Measurements from ENCODE around the gene CALR3. TPM values are rescaled to one million over a fixed set of nuclear protein-coding genes. Genes with fewer than 3 reads are reported as not detected.
A peak's percentile ranks its signal among the peaks of the same experiment; 100 is the strongest.

Gene CALR3
- total RNA-seq, 4 donors from 2014 or later: not detected

GRCh38 chr19:16445238-16446107, 50.5 kb downstream of the CALR3 start:
- Histone ChIP-seq H3K4me3 (no peak overlapping the region), H3K4me1 (peaks cover 0 to 69% (median 34%) of the 10 kb centered on the region in 4 donors), H3K27ac (peak overlapping the region in 3 of 4 donors; percentile 42 to 66 (median 63)), H3K27me3 (no peaks in the 10 kb centered on the region), H3K9me3 (no peaks in the 10 kb centered on the region), H3K36me3 (peaks cover 0 to 13% (median 0%) of the 10 kb centered on the region in 3 donors)
- WGBS, 2 donors: 66 to 75% methylated on average over 13 to 14 of the region's 14 CpGs
- DNase-seq (ENCODE audit: low spot score in 2 of 2): no peak
- no peak for TF ChIP-seq EP300 (IDR thresholded peaks at IDR 0.05)
- no peak for TF ChIP-seq POLR2A (IDR thresholded peaks at IDR 0.05)
- TF ChIP-seq CTCF (IDR thresholded peaks at IDR 0.05): no peak

GRCh38 chr19:16444269-16444600, 51.7 kb downstream of the CALR3 start:
- no peak for DNase-seq (ENCODE audit: low spot score in 2 of 2)
- no peak overlapping the region for H3K4me3 ChIP-seq
- no peak for TF ChIP-seq CTCF (IDR thresholded peaks at IDR 0.05)
- no peak for TF ChIP-seq EP300 (IDR thresholded peaks at IDR 0.05)
- TF ChIP-seq POLR2A (IDR thresholded peaks at IDR 0.05): no peak
- peaks cover 0 to 22% (median 0%) of the 10 kb centered on the region in 3 donors for H3K36me3 ChIP-seq
- no peaks in the 10 kb centered on the region for H3K27me3 ChIP-seq
- H3K4me1 ChIP-seq: peaks cover 0 to 74% (median 29%) of the 10 kb centered on the region in 4 donors
- H3K9me3 ChIP-seq: no peaks in the 10 kb centered on the region
- 48 to 60% methylated on average over 2 of the region's 2 CpGs for WGBS, 2 donors
- H3K27ac ChIP-seq: peak overlapping the region in 1 of 4 donors; percentile 66

- H3K4me1 ChIP-seq: peaks cover 0 to 71% (median 28%) of the 10 kb centered on the region in 4 donors
- peak overlapping the region in 2 of 4 donors; percentile 19 to 49 for H3K27ac ChIP-seq
- 60 to 72% methylated on average over 18 to 19 of the region's 19 CpGs for WGBS, 2 donors
Observed at GRCh38 chr19:16442386-16443276, 53.3 kb downstream of the CALR3 start.

GRCh38 chr19:16441661-16442162, 54.3 kb downstream of the CALR3 start:
- H3K27me3 ChIP-seq: no peaks in the 10 kb centered on the region
- WGBS, 2 donors: 79 to 86% methylated on average over 14 of the region's 14 CpGs
- peaks cover 0 to 68% (median 25%) of the 10 kb centered on the region in 4 donors for H3K4me1 ChIP-seq
- H3K27ac ChIP-seq: no peak overlapping the region
- TF ChIP-seq POLR2A (IDR thresholded peaks at IDR 0.05): no peak
- peak in 1 of 5 experiments; percentile 9 for TF ChIP-seq CTCF (IDR thresholded peaks at IDR 0.05)
- H3K36me3 ChIP-seq: peaks cover 0 to 31% (median 0%) of the 10 kb centered on the region in 3 donors
- H3K9me3 ChIP-seq: no peaks in the 10 kb centered on the region
- H3K4me3 ChIP-seq: no peak overlapping the region
- DNase-seq (ENCODE audit: low spot score in 2 of 2): no peak

More at GRCh38 chr19:16442386-16443276, 53.3 kb downstream of the CALR3 start:
- Histone ChIP-seq H3K9me3 (no peaks in the 10 kb centered on the region), H3K27me3 (no peaks in the 10 kb centered on the region), H3K4me3 (no peak overlapping the region), H3K36me3 (peaks cover 0 to 31% (median 0%) of the 10 kb centered on the region in 3 donors)
- TF ChIP-seq EP300 (IDR thresholded peaks at IDR 0.05) (peak in 1 of 2 donors; percentile 35), CTCF (IDR thresholded peaks at IDR 0.05) (no peak)
- no peak for DNase-seq (ENCODE audit: low spot score in 2 of 2)
